SKM-1 treated with dmso at 0.1 percent for 144 hours (cell line): ENCODE data around the gene SCARB1.

ENCODE experiments used
- DNase-seq: peaks from one replicate; lab custom pipeline; 2025; ENCODE audit not compliant: unreplicated experiment; lab: John Stamatoyannopoulos, UW

SCARB1 gene

DNA sequence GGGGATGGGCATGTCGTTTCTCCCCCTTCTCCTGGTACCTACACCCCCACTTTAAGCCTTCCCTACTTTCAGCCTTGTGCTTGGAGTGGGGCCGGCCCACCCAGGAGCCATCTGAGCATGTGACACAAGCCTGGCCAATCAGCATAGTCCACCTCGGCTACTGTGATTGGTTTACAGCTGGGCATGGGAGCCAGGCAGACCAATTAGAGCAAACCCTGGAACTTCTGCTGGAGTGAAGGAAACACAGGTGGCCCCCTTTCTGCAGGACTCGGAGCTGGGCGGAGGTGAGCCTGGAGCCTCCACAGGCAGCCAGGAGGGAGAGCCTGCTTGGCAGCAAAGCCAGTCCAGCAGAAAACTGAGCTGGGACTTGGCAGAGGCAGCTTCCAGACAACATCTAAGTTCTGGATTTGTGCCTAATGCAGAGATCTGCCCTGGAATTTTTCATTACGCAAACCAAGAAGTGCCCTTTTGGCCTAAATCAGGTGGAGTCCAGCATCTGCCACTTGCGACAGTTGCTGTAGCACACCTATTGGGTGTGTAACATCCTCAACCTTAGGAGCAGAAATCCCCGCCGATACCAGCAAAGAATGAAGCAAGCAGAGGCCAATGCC is 59.5 kb downstream of the SCARB1 start:
- DNase-seq: no peak

DNA sequence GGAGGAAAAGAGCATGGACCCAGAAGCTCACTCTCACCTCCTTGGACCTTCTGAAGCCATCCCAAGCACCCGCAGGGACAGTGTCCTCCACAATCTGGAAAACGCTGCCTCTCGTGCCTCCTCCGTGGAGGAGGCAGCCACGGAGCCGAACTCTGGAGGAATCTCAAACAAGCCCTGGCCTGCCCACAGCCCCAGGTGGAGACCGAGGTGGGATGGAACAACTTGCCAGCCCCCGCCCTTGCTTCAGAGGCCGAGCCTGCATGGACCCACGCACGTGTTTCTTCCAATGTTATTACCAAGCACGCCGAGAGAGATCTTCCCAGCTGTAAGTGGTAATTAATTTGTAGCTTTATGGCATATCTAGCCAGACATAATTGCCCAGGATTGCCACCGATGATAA is 61.3 kb downstream of the SCARB1 start:
- DNase-seq: no peak

DNA sequence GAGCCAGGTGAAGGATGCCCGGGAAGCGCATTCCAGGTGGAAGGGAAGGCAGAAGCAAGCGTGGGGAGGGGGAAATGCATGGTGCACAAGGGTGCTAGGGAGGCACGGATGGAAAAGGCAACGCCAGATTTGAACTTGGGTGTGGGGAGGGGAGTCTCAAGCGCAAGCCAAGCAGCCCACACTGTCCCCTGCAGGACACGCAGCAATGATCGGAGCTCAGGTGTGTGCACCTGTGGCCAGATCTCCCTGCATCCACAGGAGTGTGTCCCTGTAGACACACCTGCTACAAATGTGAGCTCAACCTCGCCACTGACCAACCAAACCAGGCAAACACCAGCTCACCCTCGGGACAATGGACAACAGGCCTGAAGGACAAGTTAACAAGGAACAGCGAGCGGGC is 63.2 kb downstream of the SCARB1 start:
- no peak for DNase-seq

DNA sequence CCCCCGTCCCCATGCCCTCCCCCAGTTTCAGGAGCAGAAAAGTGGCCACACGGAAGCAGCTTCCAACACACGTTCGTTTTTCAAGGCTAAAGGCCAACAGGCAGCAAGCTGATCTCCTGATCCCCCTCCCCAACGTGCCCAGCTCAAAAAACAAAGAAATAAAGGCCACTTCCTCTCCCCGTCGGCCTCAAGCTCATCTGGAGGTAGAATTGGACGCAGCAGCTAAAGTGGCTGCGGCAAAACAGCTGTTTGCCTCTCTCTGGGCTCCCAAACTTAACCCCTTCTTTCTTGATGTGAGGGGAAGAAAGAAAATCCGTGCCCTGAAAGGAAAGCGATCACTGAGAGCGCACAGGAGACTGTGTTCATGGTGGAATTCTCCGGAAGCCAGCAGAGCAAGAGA is 66.3 kb downstream of the SCARB1 start:
- DNase-seq: no peak

DNA sequence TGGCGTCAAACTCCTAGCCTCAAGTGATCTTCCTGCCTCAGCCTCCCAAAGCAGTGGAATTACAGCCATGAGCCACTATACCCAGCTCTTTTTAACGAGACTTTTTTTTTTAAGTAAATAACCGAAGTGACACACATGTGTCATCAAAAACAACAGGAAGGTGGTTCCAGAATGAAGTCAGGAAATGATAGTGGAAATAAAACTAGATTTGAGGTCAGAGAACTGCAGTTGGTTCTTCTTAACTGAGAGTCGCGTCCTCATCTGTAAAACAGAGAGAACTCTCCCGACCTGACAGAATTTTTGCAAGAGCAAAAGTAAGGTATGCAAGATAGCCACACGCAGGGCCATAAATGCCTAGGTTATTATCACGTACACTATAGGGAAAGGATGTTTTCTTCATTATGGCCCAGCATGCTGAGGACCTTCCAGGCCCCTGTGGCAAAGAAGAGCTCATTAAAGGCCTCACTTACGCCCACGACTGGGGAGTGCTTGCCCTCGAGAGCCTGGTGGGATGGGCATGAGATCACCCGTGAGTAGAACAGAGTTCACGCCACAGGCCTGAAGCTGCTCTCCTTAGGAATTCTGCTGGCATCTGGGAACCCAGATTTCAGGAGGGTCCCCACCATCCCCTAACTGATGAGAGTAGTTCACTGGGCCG is 67.2 kb downstream of the SCARB1 start:
- no peak for DNase-seq

DNA sequence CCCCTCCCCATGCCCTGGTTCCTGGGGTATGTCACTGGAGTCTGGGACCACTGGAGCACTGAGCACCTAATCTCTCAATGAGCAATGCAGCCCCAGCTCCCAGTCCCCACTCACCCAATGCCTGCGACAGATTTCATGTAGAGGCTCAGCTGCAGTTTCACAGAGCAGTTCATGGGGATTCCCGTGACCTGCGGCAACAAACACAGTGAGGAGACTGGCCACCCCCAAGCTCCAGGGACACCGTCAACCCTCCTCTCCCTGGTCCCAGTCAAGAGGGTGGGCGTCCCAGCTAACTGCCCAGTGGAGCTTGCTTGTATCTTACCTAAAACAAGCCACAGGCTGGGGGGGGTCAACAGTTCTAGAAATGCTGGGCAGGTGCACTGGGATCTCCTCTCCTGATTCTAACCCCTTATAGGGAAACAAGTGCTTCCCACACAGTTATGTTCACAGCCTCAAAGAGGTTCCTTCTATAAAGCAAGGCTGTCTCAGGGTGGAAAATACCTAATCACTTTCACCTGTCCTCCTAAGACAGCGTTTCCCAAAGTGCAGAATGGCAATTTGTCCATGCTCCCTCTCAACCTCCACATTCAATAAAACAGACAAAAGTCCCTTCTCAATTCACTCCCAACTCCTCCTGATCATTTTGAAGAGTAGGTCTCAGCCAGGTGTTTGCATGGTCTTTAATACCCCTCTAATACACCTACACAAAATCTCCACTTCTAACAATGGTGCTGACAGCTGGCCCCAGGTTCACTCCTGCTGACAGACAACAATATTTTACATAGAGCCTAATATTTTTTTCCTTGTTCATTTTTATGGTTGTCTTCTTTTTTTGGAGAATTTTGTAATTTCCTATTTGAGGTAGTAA is 68.3 kb downstream of the SCARB1 start:
- DNase-seq: no peak

DNA sequence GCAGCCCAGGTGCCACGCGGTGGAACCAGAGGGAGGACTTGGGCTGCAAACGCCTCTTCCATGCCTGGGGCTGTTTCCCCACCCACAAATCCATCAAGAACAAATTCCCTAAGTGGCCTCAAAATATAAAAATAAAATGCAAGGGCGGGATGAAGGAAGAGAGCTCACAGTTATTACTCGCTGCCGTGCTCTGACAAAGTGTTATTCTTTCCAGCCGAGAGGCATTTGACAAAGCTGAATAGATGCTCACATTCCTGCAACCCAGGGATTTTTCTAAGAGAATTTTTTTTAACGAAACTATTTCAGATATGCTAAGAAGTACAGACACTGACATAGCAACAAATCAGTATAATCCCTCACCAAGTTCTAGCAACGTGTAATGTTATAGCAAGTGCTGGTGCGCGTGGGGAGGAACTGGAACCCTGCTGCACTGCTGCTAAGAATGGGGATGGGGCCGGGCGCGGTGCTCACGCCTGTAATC is 70.7 kb downstream of the SCARB1 start:
- no peak for DNase-seq

DNA sequence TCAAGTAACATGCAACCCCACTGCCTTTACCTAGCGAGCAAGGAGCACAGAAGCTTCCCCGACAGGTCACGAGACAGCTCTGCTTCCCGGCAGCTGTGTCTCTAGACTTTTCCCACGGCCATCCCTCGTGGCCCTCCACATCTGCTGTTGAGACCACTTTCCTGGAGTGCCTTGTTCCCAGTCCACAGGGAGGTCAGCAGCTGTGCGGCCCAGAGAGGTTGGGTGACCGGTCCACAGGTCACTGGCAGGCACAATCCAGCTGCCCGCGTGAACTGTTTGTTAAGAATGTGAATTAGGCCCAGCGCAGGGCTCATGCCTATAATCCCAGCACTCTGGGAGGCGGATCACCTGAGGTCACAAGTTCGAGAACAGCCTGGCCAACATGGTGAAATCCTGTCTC is 71.5 kb downstream of the SCARB1 start:
- DNase-seq: no peak

DNA sequence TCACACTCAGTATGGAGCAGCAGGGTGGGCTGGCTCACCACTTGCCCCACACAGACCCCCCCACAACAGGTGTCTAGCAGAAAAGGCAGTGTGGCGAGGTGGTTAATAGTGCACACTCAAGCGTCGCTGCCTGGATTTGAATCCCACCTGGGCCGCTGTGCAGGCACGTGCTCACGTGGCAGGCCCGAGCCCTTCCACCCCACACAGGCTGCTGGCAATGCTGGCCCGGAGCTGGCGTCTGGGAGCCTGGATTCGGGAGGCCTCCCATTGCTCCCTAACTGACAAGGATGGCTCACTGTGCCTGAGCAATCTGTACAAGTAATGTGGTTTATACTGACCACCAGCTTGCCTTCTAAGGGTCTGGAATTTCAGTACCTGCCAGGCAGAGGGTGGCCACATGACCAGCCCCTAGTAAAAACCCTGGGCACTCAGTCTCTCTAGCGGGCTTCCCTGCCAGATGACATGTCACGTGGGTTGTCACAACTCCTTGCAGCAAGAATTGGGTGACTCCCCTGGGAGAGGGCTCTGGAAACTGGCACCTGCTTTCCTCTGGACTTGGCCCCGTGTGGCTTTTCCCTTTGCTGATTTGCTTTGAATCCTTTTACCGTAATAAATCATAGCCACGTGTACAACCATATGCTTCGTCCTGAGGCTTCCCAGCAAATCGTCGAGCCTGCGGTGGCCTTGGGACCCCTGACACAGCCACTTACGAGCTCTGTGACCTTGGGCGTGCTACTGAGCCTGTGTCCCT is 72.8 kb downstream of the SCARB1 start:
- DNase-seq: no peak

DNA sequence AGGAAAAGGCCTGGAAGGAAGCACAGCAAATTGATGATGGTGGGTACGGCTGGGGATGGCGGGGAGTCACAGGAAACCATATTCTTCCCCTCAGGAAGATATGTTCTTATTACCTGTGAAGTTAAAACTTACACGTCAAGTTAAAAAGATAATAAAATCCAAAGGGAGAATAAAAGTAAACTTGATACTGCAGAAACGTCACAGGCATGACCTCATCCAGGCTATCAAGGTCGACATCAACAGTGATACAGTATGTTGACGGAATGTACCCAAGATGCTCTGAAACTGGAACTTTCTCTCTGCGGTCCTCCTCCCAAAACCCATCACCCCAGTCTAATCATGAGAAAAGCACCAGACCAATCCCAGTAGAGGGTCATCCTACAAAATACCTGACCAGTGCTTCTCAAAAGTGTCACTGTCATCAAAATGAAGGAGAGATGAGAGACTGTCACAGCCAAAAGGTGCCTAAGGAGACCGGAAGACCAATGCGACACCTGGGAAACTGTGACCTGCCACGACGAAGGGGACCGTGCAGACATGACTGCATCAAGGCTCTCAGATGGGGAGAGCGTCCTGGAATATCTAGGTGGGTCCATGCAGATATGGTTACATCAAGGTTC is 74.6 kb downstream of the SCARB1 start:
- no peak for DNase-seq

DNA sequence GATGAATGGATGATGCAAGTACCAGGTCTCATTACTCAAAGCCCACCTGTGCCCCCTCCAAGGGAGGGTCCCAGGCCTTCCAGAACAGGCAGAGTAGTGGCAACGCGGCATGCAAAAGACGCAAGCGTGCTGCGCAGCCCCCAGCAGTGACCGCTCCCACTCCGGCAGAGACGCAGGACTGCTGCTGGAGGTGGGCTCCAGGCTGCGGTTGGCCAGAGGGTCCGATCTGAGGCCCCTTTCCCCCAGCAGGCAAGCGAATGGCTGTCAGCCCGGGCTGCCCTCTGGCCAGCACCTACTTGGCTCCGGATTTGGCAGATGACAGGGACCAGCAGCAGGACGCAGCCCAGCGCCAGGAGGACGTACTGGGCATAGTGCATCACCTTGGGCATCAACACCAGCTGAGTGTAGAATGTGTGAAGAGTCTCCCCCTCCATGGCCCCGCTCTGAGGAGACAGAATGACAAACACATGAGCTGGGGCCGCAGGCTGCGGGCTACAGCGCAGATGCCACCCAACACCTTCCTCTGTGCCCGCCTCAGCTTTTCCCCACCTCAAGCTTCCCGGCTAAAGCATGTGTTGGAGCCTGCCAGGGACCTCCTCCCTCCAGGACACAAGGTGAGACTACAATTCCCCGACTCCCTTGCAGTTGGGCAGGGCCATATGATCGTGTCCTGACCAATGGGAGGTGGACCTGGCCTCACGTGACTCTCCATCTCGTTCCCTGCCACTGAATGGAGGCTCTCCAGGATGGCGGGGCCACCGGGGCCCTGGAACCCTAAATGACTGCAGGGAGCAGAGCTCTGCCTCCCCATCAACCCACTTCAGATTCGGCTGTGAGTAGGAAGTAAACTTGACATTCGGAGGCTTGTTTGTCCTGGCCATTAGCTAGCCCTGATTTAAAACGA is 77.4 kb downstream of the SCARB1 start:
- DNase-seq: no peak

DNA sequence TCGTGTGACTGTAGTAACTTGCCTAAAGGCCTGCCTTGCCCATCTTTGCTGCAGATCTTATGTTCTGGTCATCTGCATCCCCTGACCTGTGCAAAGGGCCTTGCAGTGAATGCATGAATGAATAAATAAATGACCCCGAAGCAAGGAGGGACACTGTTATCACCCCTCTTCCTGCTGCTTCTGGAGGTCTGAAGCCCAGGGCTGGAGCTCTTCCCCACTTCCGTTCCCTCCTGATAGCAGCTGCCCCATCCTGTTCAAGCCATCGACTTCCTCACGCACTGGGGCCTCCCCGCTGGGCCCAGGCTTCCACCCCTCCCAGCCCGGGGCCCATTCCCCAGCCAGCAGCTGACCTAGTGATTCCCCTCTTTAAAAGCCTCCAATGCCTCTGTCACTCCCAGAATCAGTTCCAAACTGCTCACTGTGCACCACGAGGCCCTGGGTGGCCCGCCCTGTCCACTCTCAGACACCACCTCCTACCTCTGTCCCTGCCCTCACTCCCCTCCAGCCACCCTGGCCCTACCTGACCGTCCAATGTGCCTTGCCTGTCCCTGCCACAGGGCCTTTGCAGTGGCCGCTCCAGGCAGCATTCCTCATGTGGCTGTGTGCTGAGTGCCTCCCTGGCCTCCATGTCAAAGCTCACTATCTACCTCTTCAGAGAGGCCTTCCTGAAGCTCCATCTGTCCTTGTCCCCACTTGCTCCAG is 78.6 kb downstream of the SCARB1 start:
- DNase-seq: no peak

DNA sequence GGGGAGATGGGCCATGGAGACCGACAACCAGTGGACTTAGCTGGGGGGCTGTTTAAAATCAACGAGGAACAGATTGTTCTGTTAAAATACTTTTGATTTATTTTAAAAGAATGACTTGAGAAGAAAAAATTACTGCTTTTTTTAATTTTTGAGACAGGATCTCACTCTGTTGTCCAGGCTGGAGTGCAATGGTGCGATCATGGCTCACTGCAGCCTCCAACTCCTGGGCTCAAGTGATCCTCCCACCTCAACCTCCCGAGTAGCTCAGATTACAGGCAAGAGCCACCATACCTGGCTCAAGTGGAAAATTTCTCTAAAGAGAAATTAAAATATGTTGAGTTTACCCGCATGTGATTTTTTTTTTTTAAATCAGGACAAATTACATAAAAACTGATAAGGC is 80.6 kb downstream of the SCARB1 start:
- DNase-seq: no peak

DNA sequence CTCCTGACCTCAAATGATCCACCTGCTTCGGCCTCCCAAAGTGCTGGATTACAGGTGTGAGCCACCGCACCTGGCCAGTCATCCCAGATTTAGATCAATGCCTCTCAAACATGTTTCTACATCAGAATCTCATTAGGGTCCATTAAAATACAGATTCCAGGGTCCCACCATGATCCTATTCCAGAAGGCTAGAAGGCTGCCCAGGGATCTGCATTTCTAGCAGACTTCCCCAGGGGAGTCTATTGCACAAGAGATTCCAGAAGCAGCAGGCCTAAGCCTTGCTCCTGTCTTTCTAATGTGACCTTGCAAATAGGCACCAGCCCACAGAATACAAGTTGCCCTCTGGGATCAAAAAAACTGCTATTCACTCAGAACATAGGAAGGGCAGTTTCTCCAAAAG is 81.5 kb downstream of the SCARB1 start:
- no peak for DNase-seq

DNA sequence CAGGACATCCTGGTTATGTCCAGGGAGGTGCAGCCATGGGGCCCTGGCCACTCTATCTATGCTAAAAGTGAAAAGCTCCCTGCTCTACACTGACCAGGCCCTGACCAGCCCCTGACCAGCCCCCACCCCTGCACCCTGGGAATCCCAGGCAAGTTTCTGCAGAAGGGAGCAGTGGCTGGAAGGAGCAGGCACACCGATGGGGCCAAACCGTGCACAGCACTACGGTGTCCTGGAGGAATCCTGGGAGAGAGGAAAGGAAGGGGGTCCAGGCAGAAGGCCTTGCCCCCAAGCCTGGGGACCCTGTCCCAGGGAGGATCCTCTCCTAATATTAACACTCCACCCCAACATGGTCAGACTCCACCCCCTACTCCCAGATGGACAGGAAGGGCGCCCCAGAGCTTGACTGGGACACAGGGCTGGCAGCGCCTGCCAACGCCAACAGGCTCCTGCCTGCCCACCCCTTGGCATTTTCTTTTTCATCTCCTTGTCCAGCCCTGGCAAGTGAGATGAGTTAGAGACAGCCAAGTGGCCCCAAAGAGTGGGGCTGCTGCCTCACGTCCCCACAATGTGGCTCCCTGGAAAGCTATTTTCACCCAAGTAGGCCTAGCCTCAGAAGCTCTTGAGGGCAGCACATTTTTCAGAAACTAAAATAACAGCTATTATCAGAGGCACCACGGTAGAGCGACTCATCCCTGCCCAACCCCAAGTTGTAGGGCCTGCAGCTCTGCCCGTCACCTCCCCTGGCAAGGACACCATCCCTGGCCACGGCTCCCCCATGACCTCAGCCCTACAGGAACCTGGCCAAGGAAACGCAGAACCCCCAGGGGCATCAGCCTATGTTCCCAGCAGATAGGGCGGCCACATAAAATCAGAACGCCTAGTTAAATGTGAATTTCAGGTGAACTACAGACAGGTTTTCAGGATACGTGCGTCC is 82.6 kb downstream of the SCARB1 start:
- DNase-seq: no peak

DNA sequence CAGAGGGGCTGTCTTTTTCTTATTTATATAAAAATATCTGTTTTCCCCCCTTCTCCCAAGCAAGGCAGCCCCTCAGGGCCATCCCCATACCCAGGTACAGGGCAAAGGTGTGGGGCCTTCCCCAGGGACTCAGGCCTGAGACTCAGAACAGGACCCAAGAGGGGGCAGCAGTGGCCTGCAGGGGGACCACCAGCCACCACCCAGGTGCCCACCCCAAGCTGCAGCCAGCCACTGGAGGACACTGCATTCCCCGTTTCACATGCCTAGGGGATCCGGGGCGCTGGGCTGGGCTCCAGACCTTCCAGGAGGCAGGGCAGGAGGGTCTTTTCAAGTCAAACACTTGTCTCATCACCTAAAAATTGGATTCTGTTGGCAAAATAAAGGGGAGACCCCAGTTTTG is 83.3 kb downstream of the SCARB1 start:
- DNase-seq: no peak

DNA sequence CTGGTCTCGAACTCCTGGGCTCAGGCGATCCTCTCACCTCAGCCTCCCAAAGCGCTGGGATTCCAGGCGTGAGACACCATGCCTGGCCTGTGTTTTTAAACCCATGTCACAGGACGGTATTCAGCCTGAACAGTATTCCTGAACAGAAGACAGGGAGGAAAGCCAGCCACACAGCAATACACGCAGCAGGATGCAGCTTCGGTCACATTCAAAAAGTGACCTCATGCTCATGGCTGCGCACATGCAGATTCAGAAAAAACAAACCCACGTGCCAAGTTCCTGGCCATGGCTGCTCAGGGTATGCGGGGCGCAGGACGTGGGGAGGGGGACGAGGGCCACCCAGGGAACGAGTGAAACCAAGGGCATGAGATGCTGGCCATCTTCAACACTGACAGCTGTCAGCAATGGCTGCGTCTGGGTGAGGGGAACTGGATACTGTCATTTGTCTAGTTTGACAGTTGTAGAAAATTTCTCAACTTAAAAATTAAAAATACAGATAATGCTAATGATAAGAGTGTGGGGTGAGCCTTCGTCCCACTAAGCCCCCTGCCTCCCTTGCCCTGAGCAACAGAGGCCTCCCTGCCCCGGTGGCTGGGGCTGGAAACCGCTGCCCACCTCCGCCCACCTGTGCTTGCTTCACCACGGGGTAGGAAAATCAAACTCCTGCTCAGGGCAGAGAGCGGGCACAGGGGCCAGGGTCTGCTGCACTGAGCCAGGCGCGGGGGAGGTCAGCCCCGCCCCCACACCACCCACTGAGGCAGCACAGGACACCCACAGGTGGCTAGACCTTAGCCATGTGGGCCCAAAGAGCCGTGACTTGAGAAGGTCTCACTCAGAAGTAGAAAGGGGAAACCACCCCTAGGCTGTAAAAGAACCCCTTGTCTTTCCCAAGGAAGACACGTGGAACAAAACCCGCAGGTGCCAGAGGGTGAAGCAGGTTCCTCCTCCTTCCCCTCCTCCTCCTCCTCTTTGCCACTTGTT is 84.2 kb downstream of the SCARB1 start:
- no peak for DNase-seq
